Measurements from ENCODE around the gene KDM7A.

- TF ChIP-seq CTCF (conservative IDR thresholded peaks at IDR 0.05; ENCODE audit: low read depth, low read length) (no peak), EZH2 (IDR thresholded peaks at IDR 0.05; ENCODE audit: borderline replicate concordance, low read depth, low read length, poor library complexity, severe bottlenecking) (no peak)
These were observed 34.9 kb upstream of the KDM7A start for GRCh38 chr7:140211698-140212097.
